HL-60 (cell line): ENCODE data around the gene NTRK2.

Experiments used
- DNase-seq, 2 experiments: peaks; one replicate each; pipeline ENCODE4 v3.0.0-alpha.2; 2010 to 2020; ENCODE audit warnings: low read depth in 1 of 2, low spot score in 1 of 2
- H3K27ac ChIP-seq: fragments of 250-450 bp; sonication (Bioruptor Pico); replicated peaks from 2 replicates; pipeline ENCODE4 v1.5.1; 2020; ENCODE audit warnings: mild to moderate bottlenecking, moderate library complexity
- H3K27me3 ChIP-seq: fragments of 250-450 bp; sonication (Bioruptor Pico); 2 replicates; pipeline ENCODE4 v1.5.1; 2021; ENCODE audit warnings: mild to moderate bottlenecking, moderate library complexity; ENCODE audit not compliant: insufficient read depth, poor library complexity, severe bottlenecking
- H3K4me3 ChIP-seq: replicated peaks from 2 replicates; pipeline ENCODE4 v1.5.1; 2011; ENCODE audit warnings: mild to moderate bottlenecking, control low read depth, low read length; ENCODE audit not compliant: insufficient read depth
- GABPA ChIP-seq: IDR thresholded peaks from 2 replicates; pipeline ENCODE4 v1.6.1; 2012; ENCODE audit warnings: low read depth
- POLR2AphosphoS5 ChIP-seq: IDR thresholded peaks from 2 replicates; pipeline ENCODE4 v1.6.1; 2012; ENCODE audit warnings: low read depth
- REST ChIP-seq: IDR thresholded peaks from 2 replicates; pipeline ENCODE4 v1.6.1; 2012; ENCODE audit warnings: low read depth; ENCODE audit not compliant: insufficient replicate concordance
- SPI1 ChIP-seq: IDR thresholded peaks from 2 replicates; pipeline ENCODE4 v1.6.1; 2012; ENCODE audit warnings: low read depth, mild to moderate bottlenecking, borderline replicate concordance
- TF ChIP-seq, protein P1 (sequence below): IDR thresholded peaks from one replicate; pipeline ENCODE4 v1.5.1; 2011; ENCODE audit warnings: low read length, control low read depth, inconsistent platforms; ENCODE audit not compliant: insufficient read depth

The NTRK2 gene

GRCh38 chr9:84856181-84856632 lies 186.7 kb downstream of the NTRK2 start:
- no peaks in the 10 kb centered on the region for H3K27me3 ChIP-seq
- TF ChIP-seq, protein P1, sequence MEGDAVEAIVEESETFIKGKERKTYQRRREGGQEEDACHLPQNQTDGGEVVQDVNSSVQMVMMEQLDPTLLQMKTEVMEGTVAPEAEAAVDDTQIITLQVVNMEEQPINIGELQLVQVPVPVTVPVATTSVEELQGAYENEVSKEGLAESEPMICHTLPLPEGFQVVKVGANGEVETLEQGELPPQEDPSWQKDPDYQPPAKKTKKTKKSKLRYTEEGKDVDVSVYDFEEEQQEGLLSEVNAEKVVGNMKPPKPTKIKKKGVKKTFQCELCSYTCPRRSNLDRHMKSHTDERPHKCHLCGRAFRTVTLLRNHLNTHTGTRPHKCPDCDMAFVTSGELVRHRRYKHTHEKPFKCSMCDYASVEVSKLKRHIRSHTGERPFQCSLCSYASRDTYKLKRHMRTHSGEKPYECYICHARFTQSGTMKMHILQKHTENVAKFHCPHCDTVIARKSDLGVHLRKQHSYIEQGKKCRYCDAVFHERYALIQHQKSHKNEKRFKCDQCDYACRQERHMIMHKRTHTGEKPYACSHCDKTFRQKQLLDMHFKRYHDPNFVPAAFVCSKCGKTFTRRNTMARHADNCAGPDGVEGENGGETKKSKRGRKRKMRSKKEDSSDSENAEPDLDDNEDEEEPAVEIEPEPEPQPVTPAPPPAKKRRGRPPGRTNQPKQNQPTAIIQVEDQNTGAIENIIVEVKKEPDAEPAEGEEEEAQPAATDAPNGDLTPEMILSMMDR, result no peak
- H3K27ac ChIP-seq, result no peak overlapping the region
- H3K4me3 ChIP-seq, result no peak overlapping the region
- DNase-seq, result no peak

DNA sequence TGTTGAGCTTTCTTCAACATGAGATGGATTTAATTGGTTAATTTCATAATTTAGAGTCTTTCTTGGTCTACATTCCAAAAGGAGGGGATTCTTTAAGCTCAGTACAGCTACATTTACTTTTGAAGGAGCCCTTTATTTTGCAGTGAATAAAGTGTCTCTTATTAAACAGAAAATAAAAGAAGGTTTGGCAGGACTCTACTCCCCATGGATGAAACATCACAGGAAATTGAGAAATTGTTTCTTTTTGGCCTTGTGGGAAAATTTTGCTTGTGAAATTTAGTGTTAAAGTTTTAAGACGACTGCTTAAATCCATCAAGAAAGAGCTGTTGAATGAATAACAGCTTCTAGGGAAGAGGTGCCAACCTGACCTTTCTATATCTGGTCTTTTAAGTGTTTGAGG lies 187.7 kb downstream of the NTRK2 start:
- TF ChIP-seq, protein P1, result no peak
- TF ChIP-seq REST (no peak), SPI1 (no peak), GABPA (no peak), POLR2AphosphoS5 (no peak)
- Histone ChIP-seq H3K4me3 (no peak overlapping the region), H3K27me3 (no peaks in the 10 kb centered on the region), H3K27ac (no peak overlapping the region)
- no peak for DNase-seq

GRCh38 chr9:84858364-84858763 lies 188.8 kb downstream of the NTRK2 start:
- TF ChIP-seq, protein P1, result no peak
- TF ChIP-seq SPI1 (no peak), GABPA (no peak), REST (no peak), POLR2AphosphoS5 (no peak)
- Histone ChIP-seq H3K4me3 (no peak overlapping the region), H3K27ac (no peak overlapping the region), H3K27me3 (no peaks in the 10 kb centered on the region)
- DNase-seq, result no peak
